NCI-H82 (cell line): ENCODE measurements around the gene OTX1.
"Not testable (repeated sequence)": the region's sequence is repeated elsewhere in the genome, so short reads cannot be mapped to it uniquely, and the experiment has no call there.

Source experiments
- DNase-seq: peaks from one replicate; lab custom pipeline; 2025; lab: John Stamatoyannopoulos, UW

The OTX1 gene

GRCh38 chr2:63058921-63059792, 8.5 kb downstream of the OTX1 start:
- no peak for DNase-seq

GRCh38 chr2:63059793-63060471, 9.3 kb downstream of the OTX1 start:
- no peak for DNase-seq

GRCh38 chr2:63060472-63060991, 9.9 kb downstream of the OTX1 start:
- DNase-seq, result no peak

GRCh38 chr2:63064197-63064596, 13.6 kb downstream of the OTX1 start:
- DNase-seq, result peak; percentile 96

- DNase-seq, result no peak
These were observed 14.0 kb downstream of the OTX1 start for GRCh38 chr2:63064661-63065060.

GRCh38 chr2:63066265-63066664, 15.6 kb downstream of the OTX1 start:
- DNase-seq, result no peak

GRCh38 chr2:63066838-63067237, 16.2 kb downstream of the OTX1 start:
- DNase-seq, result peak; percentile 58

- no peak for DNase-seq
These were observed 21.0 kb downstream of the OTX1 start for GRCh38 chr2:63071664-63072063.

- DNase-seq, result no peak
These were observed 23.4 kb downstream of the OTX1 start for GRCh38 chr2:63073994-63074393.

- DNase-seq, result not testable (repeated sequence)
These were observed 23.8 kb downstream of the OTX1 start for GRCh38 chr2:63074399-63074798.

GRCh38 chr2:63078852-63079606, 28.4 kb downstream of the OTX1 start:
- DNase-seq, result peak; percentile 66

GRCh38 chr2:63081404-63081803, 30.8 kb downstream of the OTX1 start:
- DNase-seq, result no peak

GRCh38 chr2:63086687-63087086, 36.1 kb downstream of the OTX1 start:
- DNase-seq, result no peak

- DNase-seq, result no peak
These were observed 41.8 kb downstream of the OTX1 start for GRCh38 chr2:63092401-63092800.

GRCh38 chr2:63092857-63093256, 42.2 kb downstream of the OTX1 start:
- no peak for DNase-seq

- DNase-seq, result no peak
These were observed 42.9 kb downstream of the OTX1 start for GRCh38 chr2:63093502-63093901.

- DNase-seq, result no peak
These were observed 45.9 kb downstream of the OTX1 start for GRCh38 chr2:63096491-63096890.

- no peak for DNase-seq
These were observed 48.4 kb downstream of the OTX1 start for GRCh38 chr2:63099032-63099431.

GRCh38 chr2:63101954-63102353, 51.3 kb downstream of the OTX1 start:
- DNase-seq, result no peak

GRCh38 chr2:63104482-63104881, 53.9 kb downstream of the OTX1 start:
- DNase-seq, result no peak
